SK-N-SH (cell line): ENCODE data around the gene EXOC3. TPM values are rescaled to one million over a fixed set of nuclear protein-coding genes. Genes with fewer than 3 reads are reported as not detected.

Experiments used
- CTCF ChIA-PET: fragments of 300-600, 350-600 bp; formaldehyde crosslinking; extraction: SDS; loops from one replicate; lab custom pipeline; 2021; lab: Yijun Ruan, JAX
- POLR2A ChIA-PET: fragments of 350-600 bp; sonication (Branson Sonifier 250); formaldehyde crosslinking; extraction: SDS; loops from one replicate; lab custom pipeline; 2020; ENCODE audit warnings: antibody characterized with exemption, inconsistent platforms; lab: Yijun Ruan, JAX
- DNase-seq: peaks from one replicate; pipeline ENCODE4 v3.0.0; 2012
- H2AFZ ChIP-seq: fragments of 200-600 bp; sonication (generic); 2 replicates; pipeline ENCODE4 v1.8.1; 2016; ENCODE audit warnings: antibody characterized with exemption, mild to moderate bottlenecking, low read depth
- H3F3A ChIP-seq: fragments of 200-600 bp; sonication (generic); replicated peaks from 2 replicates; pipeline ENCODE3; 2016; ENCODE audit warnings: antibody characterized with exemption, mild to moderate bottlenecking; ENCODE audit not compliant: insufficient read depth
- H3K27ac ChIP-seq, 2 experiments: fragments of 200-500 bp in 1 of 2; fragments of 200-600 bp in 1 of 2; sonication (Bioruptor generic) in 1 of 2; sonication (generic), shearing (Covaris generic) in 1 of 2; 2 replicates each; pipeline versions ENCODE4 v1.5.1 to v1.6.1; 2014 to 2016; ENCODE audit warnings: low read depth in 2 of 2, inconsistent platforms in 1 of 2, low read length in 1 of 2, mild to moderate bottlenecking in 1 of 2, mixed read lengths in 1 of 2
- H3K27me3 ChIP-seq: fragments of 200-600 bp; sonication (generic), shearing (Covaris generic); 2 replicates; pipeline ENCODE4 v1.6.1; 2016; ENCODE audit warnings: mixed run types; ENCODE audit not compliant: insufficient read depth
- H3K36me3 ChIP-seq, 2 experiments: fragments of 200-500 bp in 1 of 2; fragments of 200-600 bp in 1 of 2; sonication (Bioruptor generic) in 1 of 2; sonication (generic) in 1 of 2; replicated peaks in 1 of 2; 2 replicates each; pipeline versions ENCODE3 to v1.5.1; 2014 to 2016; ENCODE audit warnings: low read length in 1 of 2, mild to moderate bottlenecking in 1 of 2; ENCODE audit not compliant: insufficient read depth in 2 of 2, control insufficient read depth in 1 of 2
- H3K4me1 ChIP-seq, 2 experiments: fragments of 200-500 bp in 1 of 2; fragments of 200-600 bp in 1 of 2; sonication (Bioruptor generic) in 1 of 2; sonication (generic), shearing (Covaris generic) in 1 of 2; 2 replicates each; pipeline versions ENCODE4 v1.5.1 to v1.6.1; 2014 to 2016; ENCODE audit warnings: low read depth in 1 of 2, low read length in 1 of 2, mixed run types in 1 of 2; ENCODE audit not compliant: insufficient read depth in 2 of 2, control insufficient read depth in 1 of 2
- H3K4me2 ChIP-seq: fragments of 200-600 bp; sonication (generic), shearing (Covaris generic); 2 replicates; pipeline ENCODE4 v1.6.1; 2017; ENCODE audit warnings: mixed run types
- H3K4me3 ChIP-seq, 2 experiments: fragments of 200-500 bp in 1 of 2; fragments of 200-600 bp in 1 of 2; sonication (Bioruptor generic) in 1 of 2; sonication (generic), shearing (Covaris generic) in 1 of 2; 2 replicates each; pipeline versions ENCODE4 v1.5.1 to v1.8.1; 2014 to 2016; ENCODE audit warnings: low read depth in 2 of 2, inconsistent platforms in 1 of 2, low read length in 1 of 2, mild to moderate bottlenecking in 1 of 2, mixed read lengths in 1 of 2, moderate library complexity in 1 of 2
- H3K79me2 ChIP-seq: fragments of 200-600 bp; sonication (generic); 2 replicates; pipeline ENCODE4 v1.8.1; 2017; ENCODE audit warnings: mild to moderate bottlenecking; ENCODE audit not compliant: insufficient read depth
- H3K9ac ChIP-seq: fragments of 200-600 bp; sonication (generic); 2 replicates; pipeline ENCODE4 v1.6.1; 2017; ENCODE audit warnings: mixed run types
- H3K9me2 ChIP-seq: fragments of 200-600 bp; sonication (generic); 2 replicates; pipeline ENCODE4 v1.6.1; 2017; ENCODE audit warnings: mixed run types
- H3K9me3 ChIP-seq: fragments of 200-600 bp; sonication (generic); 2 replicates; pipeline ENCODE4 v1.6.1; 2017; ENCODE audit warnings: mixed run types, mild to moderate bottlenecking, moderate library complexity
- H4K20me1 ChIP-seq: fragments of 200-600 bp; sonication (generic); 2 replicates; pipeline ENCODE4 v1.6.1; 2017; ENCODE audit warnings: mild to moderate bottlenecking, mixed run types; ENCODE audit not compliant: insufficient read depth
- GABPA ChIP-seq: IDR thresholded peaks from 2 replicates; pipeline ENCODE4 v1.4.0; 2012; ENCODE audit warnings: low read depth, mild to moderate bottlenecking
- JUND ChIP-seq: IDR thresholded peaks from 2 replicates; pipeline ENCODE4 v1.4.0; 2012
- NRF1 ChIP-seq: IDR thresholded peaks from 2 replicates; pipeline ENCODE4 v1.6.1; 2012; ENCODE audit warnings: low read depth, mild to moderate bottlenecking, low read length
- POLR2AphosphoS5 ChIP-seq: IDR thresholded peaks from 2 replicates; pipeline ENCODE4 v1.6.1; 2012; ENCODE audit warnings: low read depth, low read length
- RXRA ChIP-seq: IDR thresholded peaks from 2 replicates; pipeline ENCODE4 v1.4.0; 2012; ENCODE audit warnings: low read depth, mild to moderate bottlenecking, borderline replicate concordance
- TAF1 ChIP-seq: IDR thresholded peaks from 2 replicates; pipeline ENCODE4 v1.6.1; 2012; ENCODE audit warnings: low read depth, mild to moderate bottlenecking, low read length, moderate library complexity, borderline replicate concordance
- TEAD4 ChIP-seq: IDR thresholded peaks from 2 replicates; pipeline ENCODE4 v1.4.0; 2012; ENCODE audit warnings: mild to moderate bottlenecking, borderline replicate concordance; ENCODE audit not compliant: insufficient read depth
- WGBS: methylation state at CpG from one replicate; pipeline ENCODE4 v1.1.6; 2017; ENCODE audit warnings: low lambda C conversion rate; 5-methylcytosine and 5-hydroxymethylcytosine counted together
- polyA plus RNA-seq, 3 experiments: library from polyadenylated mRNA; depleted of rRNA; stranded (reverse); fragments of >200 nt; gene quantifications; 2 replicates each; pipeline ENCODE4 v1.2.3, GENCODE V29; 2012
- TF ChIP-seq, protein P1 (sequence below): IDR thresholded peaks from 2 replicates; pipeline ENCODE4 v1.4.0; 2012; ENCODE audit warnings: low read depth
- TF ChIP-seq, protein P2 (sequence below): fragments of 200-600 bp; sonication (generic); IDR thresholded peaks from 2 replicates; pipeline ENCODE4 v1.6.1; 2017; ENCODE audit warnings: antibody characterized with exemption, mild to moderate bottlenecking, moderate library complexity
- TF ChIP-seq, protein P3 (sequence below): fragments of 150-350 bp; IDR thresholded peaks from 2 replicates; pipeline ENCODE4 v1.6.1; 2016; ENCODE audit warnings: mild to moderate bottlenecking, low read depth, low read length
- TF ChIP-seq, protein P4 (sequence below): fragments of 150-350 bp; IDR thresholded peaks from 2 replicates; pipeline ENCODE4 v1.6.1; 2017; ENCODE audit warnings: antibody characterized with exemption, low read length, low read depth, borderline replicate concordance

The EXOC3 gene
- polyA plus RNA-seq, 1 of the 3 experiments (the other 2 are of a cell fraction) = 25.7 TPM

DNA sequence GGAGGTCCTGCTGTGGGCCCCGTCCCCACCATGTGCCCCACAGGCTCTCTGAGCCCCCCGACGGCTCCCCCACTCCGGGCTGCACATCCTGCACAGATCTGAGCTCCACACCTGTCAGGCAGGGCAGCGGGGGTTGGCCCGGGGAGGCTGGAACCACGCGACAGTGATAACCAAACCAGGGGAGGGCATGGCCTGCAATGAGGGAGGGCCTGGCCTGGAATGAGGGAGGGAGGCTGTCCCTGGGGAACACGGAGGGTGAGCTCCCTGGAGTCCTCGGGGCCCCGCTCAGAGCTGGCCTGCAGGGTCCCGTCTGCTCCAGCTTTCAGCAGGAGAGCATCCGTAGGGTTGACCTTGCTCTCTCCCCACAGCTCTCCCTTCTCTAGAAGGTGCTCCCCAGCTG, 50.8 kb downstream of the EXOC3 start:
- ChIA-PET CTCF (no interaction called here), POLR2A (no interaction called here)
- no peaks in the 10 kb centered on the region for H3K36me3 ChIP-seq
- no peaks in the 10 kb centered on the region for H4K20me1 ChIP-seq
- no peaks in the 10 kb centered on the region for H3K9me3 ChIP-seq
- no peak overlapping the region for H3K9ac ChIP-seq
- no peak overlapping the region for H2AFZ ChIP-seq
- DNase-seq = no peak
- WGBS = 0% methylated on average over 3 of the region's 13 CpGs
- TF ChIP-seq, protein P1, sequence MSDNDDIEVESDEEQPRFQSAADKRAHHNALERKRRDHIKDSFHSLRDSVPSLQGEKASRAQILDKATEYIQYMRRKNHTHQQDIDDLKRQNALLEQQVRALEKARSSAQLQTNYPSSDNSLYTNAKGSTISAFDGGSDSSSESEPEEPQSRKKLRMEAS = no peak
- TF ChIP-seq JUND = no peak
- TF ChIP-seq TAF1 = no peak
- TF ChIP-seq, protein P2, sequence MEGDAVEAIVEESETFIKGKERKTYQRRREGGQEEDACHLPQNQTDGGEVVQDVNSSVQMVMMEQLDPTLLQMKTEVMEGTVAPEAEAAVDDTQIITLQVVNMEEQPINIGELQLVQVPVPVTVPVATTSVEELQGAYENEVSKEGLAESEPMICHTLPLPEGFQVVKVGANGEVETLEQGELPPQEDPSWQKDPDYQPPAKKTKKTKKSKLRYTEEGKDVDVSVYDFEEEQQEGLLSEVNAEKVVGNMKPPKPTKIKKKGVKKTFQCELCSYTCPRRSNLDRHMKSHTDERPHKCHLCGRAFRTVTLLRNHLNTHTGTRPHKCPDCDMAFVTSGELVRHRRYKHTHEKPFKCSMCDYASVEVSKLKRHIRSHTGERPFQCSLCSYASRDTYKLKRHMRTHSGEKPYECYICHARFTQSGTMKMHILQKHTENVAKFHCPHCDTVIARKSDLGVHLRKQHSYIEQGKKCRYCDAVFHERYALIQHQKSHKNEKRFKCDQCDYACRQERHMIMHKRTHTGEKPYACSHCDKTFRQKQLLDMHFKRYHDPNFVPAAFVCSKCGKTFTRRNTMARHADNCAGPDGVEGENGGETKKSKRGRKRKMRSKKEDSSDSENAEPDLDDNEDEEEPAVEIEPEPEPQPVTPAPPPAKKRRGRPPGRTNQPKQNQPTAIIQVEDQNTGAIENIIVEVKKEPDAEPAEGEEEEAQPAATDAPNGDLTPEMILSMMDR = no peak
- TF ChIP-seq NRF1 = no peak
- TF ChIP-seq, protein P3, sequence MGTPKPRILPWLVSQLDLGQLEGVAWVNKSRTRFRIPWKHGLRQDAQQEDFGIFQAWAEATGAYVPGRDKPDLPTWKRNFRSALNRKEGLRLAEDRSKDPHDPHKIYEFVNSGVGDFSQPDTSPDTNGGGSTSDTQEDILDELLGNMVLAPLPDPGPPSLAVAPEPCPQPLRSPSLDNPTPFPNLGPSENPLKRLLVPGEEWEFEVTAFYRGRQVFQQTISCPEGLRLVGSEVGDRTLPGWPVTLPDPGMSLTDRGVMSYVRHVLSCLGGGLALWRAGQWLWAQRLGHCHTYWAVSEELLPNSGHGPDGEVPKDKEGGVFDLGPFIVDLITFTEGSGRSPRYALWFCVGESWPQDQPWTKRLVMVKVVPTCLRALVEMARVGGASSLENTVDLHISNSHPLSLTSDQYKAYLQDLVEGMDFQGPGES = no peak
- TF ChIP-seq, protein P4, sequence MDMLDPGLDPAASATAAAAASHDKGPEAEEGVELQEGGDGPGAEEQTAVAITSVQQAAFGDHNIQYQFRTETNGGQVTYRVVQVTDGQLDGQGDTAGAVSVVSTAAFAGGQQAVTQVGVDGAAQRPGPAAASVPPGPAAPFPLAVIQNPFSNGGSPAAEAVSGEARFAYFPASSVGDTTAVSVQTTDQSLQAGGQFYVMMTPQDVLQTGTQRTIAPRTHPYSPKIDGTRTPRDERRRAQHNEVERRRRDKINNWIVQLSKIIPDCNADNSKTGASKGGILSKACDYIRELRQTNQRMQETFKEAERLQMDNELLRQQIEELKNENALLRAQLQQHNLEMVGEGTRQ = no peak
- TF ChIP-seq, all 33 proteins: peak for 0
- H3K4me2 ChIP-seq = no peak overlapping the region
- no peak overlapping the region for H3K27ac ChIP-seq
- H3K27me3 ChIP-seq = peaks cover 35% of the 10 kb centered on the region
- H3K79me2 ChIP-seq = no peaks in the 10 kb centered on the region
- no peaks in the 10 kb centered on the region for H3K4me1 ChIP-seq
- H3K4me3 ChIP-seq = no peak overlapping the region
- no peaks in the 10 kb centered on the region for H3K9me2 ChIP-seq
- H3F3A ChIP-seq = no peaks in the 10 kb centered on the region

DNA sequence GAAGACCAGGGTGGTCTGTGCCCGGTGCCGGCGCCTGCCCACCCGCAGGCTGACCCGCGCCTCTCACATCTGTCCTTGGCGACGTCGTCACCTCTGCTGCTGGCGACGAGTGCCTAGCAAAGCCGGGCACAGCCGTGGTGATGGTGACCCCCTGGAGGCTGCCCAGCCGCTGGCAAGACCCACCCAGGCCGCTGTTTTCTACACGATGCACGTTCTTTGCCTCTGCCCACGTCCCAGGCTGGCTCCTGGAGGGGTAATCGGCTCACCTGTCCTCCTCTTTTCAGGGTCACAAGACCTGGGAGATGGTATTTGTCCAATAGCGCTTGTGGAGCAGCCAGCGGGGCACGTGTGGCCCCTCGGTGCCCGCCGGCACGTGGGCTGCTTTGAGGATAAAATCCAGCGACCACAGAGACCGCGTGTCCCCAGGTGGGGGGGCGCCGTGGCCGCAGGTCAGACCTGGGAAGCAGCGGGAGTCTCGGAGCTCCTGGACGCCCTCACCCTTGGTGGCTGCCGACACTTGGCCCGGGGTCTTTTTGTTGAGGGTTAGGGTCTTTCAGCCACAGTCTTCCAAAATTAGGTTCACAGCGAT, 51.8 kb downstream of the EXOC3 start:
- Histone ChIP-seq H3K9me2 (no peaks in the 10 kb centered on the region), H3K27me3 (peaks cover 35% of the 10 kb centered on the region), H3K9me3 (no peaks in the 10 kb centered on the region), H3K79me2 (no peaks in the 10 kb centered on the region), H3F3A (no peaks in the 10 kb centered on the region), H3K27ac (no peak overlapping the region), H4K20me1 (no peaks in the 10 kb centered on the region), H3K9ac (no peak overlapping the region), H3K4me3 (no peak overlapping the region), H3K36me3 (no peaks in the 10 kb centered on the region), H2AFZ (no peak overlapping the region), H3K4me1 (no peaks in the 10 kb centered on the region), H3K4me2 (no peak overlapping the region)
- POLR2A ChIA-PET = no interaction called here
- WGBS = 55% methylated on average over 12 of the region's 38 CpGs
- no peak for TF ChIP-seq TEAD4
- TF ChIP-seq POLR2AphosphoS5 = no peak
- TF ChIP-seq RXRA = no peak
- TF ChIP-seq GABPA = no peak
- DNase-seq = no peak
- CTCF ChIA-PET = no interaction called here
